Measurements from ENCODE around the gene CES2. TPM values are rescaled to one million over a fixed set of nuclear protein-coding genes. Genes with fewer than 3 reads are reported as not detected.
"Not testable (repeated sequence)": the region's sequence is repeated elsewhere in the genome, so short reads cannot be mapped to it uniquely, and the experiment has no call there.

The CES2 gene
- total RNA-seq, 1 experiment from 2014 or later, result 45.5 TPM

DNA sequence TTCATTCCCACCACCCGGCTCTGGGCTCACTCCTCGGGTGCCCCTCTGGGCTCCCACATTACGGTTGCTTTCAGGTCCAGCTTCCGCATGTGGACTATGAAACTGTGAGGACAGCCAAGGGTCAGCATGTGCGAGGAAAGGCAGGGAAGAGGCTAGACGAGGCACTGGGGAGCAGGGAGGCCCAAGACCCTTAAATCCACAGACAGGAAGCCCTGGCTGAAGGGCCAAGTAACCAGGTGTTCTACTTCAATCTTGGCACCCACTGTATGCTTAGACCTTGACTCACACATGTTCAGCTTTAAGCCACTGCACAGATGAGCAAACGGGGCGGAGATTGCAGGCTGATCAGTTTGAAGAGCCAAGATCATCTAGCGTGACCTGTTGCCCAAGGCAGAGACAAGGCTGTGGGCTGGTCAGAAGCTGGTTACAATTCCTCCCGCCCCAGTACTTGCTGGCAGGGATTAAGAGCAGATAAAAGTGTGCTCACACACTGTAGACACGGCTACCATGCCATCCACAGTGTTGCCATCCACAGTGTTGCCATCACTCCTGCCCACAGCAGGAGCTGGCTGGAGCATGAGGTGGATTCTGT lies 53.0 kb downstream of the CES2 start, which contains the start of gene CES4A:
Gene CES4A (plus strand): TSS at position 393 of the 592 bp plus-strand sequence. CDS start 184 bp downstream, at position 577.
- Mint-ChIP-seq H3K4me3 (ENCODE audit: unreplicated experiment) (no peak within 1 kb of the TSS), H3K27me3 (ENCODE audit: insufficient read depth, unreplicated experiment) (no peaks in the 10 kb centered on the region), H3K36me3 (ENCODE audit: insufficient read depth, unreplicated experiment) (no peaks in the 10 kb centered on the region), H3K4me1 (ENCODE audit: low read depth, unreplicated experiment) (no peaks in the 10 kb centered on the region), H3K9me3 (ENCODE audit: unreplicated experiment) (no peaks in the 10 kb centered on the region), H3K27ac (ENCODE audit: unreplicated experiment) (no peak within 1 kb of the TSS)
- ChIA-PET POLR2A (no interaction called here), CTCF (no interaction called here)
- BruUV-seq (replicated peaks), result no TSS peak
- Histone ChIP-seq H3K36me3 (ENCODE audit: control insufficient read depth, insufficient read depth, low read length) (no peaks in the 10 kb centered on the region), H3K4me3 (ENCODE audit: low read depth, low read length) (no peak within 1 kb of the TSS), H3K4me1 (peaks cover 6% of the 10 kb centered on the region; the same call in 1 of the 2 replicates), H3K27me3 (replicated peaks; ENCODE audit: control insufficient read depth, insufficient read depth, low read length) (no peaks in the 10 kb centered on the region), H3K9me3 (no peaks in the 10 kb centered on the region)
- intact Hi-C loops (cut with micrococcal nuclease; ENCODE audit: unreplicated experiment), result no loop called here
- TF ChIP-seq, protein P1, sequence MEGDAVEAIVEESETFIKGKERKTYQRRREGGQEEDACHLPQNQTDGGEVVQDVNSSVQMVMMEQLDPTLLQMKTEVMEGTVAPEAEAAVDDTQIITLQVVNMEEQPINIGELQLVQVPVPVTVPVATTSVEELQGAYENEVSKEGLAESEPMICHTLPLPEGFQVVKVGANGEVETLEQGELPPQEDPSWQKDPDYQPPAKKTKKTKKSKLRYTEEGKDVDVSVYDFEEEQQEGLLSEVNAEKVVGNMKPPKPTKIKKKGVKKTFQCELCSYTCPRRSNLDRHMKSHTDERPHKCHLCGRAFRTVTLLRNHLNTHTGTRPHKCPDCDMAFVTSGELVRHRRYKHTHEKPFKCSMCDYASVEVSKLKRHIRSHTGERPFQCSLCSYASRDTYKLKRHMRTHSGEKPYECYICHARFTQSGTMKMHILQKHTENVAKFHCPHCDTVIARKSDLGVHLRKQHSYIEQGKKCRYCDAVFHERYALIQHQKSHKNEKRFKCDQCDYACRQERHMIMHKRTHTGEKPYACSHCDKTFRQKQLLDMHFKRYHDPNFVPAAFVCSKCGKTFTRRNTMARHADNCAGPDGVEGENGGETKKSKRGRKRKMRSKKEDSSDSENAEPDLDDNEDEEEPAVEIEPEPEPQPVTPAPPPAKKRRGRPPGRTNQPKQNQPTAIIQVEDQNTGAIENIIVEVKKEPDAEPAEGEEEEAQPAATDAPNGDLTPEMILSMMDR (IDR thresholded peaks at IDR 0.05; ENCODE audit: insufficient read depth in 1 of 2, low read depth in 1 of 2, low read length in 1 of 2, severe bottlenecking in 1 of 2, unreplicated experiment in 1 of 2), result no peak
- peak in 1 of 2 experiments; percentile 38 for DNase-seq

DNA sequence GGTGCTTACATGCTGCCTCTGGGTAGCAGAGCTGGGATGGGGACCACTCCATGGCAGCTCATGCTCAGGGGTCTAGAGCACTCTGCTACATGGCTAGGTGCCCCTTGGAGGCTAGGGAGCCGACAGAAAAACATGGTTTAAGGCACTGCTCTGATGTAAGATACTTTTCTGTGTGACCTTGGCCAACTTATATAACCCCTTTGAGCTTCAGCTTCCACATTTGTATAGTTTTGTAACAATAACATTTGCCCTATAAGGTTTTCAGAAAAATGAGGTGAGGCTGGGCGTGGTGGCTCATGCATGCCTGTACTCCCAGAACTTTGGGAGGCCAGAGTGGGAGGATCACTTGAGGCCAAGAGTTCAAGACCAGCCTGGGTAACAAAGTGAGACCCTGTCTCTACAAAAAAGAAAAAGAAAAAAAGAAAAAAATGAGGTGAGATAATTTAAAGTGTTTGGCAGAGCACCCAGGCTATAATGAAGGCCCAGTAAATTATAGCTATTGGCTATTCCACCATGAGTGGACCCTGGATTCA lies 56.3 kb downstream of the CES2 start:
- BruUV-seq (replicated peaks), result no TSS peak
- H3K4me1 Mint-ChIP-seq (ENCODE audit: low read depth, unreplicated experiment), result no peaks in the 10 kb centered on the region
- peaks cover 12% of the 10 kb centered on the region for H3K4me1 ChIP-seq
- no peaks in the 10 kb centered on the region for H3K27me3 ChIP-seq (replicated peaks; ENCODE audit: control insufficient read depth, insufficient read depth, low read length)
- no peaks in the 10 kb centered on the region for H3K36me3 ChIP-seq (ENCODE audit: control insufficient read depth, insufficient read depth, low read length)
- no peak overlapping the region for H3K4me3 Mint-ChIP-seq (ENCODE audit: unreplicated experiment)
- H3K9me3 Mint-ChIP-seq (ENCODE audit: unreplicated experiment), result no peaks in the 10 kb centered on the region
- POLR2A ChIA-PET, result no interaction called here
- H3K4me3 ChIP-seq (ENCODE audit: low read depth, low read length), result no peak overlapping the region
- intact Hi-C loops (cut with micrococcal nuclease; ENCODE audit: unreplicated experiment), result no loop called here
- CTCF ChIA-PET, result interaction anchor here (1.0 kb wide), 1 partner anchor 13 kb away, joined by 3 read pairs; no protein-coding TSS in a partner anchor
- no peaks in the 10 kb centered on the region for H3K27me3 Mint-ChIP-seq (ENCODE audit: insufficient read depth, unreplicated experiment)
- no peak overlapping the region for H3K27ac Mint-ChIP-seq (ENCODE audit: unreplicated experiment)
- DNase-seq, result no peak
- no peaks in the 10 kb centered on the region for H3K9me3 ChIP-seq
- TF ChIP-seq, protein P1 (IDR thresholded peaks at IDR 0.05; ENCODE audit: insufficient read depth in 1 of 2, low read depth in 1 of 2, low read length in 1 of 2, severe bottlenecking in 1 of 2, unreplicated experiment in 1 of 2), result no peak
- no peaks in the 10 kb centered on the region for H3K36me3 Mint-ChIP-seq (ENCODE audit: insufficient read depth, unreplicated experiment)

DNA sequence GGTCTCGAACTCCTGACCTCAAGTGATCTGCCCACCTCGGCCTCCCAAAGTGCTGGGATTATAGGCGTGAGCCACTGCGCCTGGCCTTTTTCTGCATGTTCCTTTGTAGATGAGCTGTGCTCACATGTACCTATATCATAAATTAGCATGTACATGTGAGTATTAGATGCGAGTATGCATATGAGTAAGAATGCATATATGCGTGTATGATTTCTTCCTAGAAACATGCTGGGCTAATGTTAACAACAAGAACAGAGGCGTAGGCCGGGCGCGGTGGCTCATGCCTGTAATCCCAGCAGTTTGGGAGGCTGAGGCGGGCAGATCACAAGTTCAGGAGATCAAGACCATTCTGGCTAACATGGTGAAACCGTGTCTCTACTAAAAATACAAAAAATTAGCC lies 58.2 kb downstream of the CES2 start:
- H3K4me1 Mint-ChIP-seq (ENCODE audit: low read depth, unreplicated experiment); H3K9me3 Mint-ChIP-seq (ENCODE audit: unreplicated experiment); H3K36me3 ChIP-seq (ENCODE audit: control insufficient read depth, insufficient read depth, low read length); H3K27me3 ChIP-seq (replicated peaks; ENCODE audit: control insufficient read depth, insufficient read depth, low read length); H3K27ac Mint-ChIP-seq (ENCODE audit: unreplicated experiment); H3K27me3 Mint-ChIP-seq (ENCODE audit: insufficient read depth, unreplicated experiment); DNase-seq; intact Hi-C loops (cut with micrococcal nuclease; ENCODE audit: unreplicated experiment); H3K4me3 Mint-ChIP-seq (ENCODE audit: unreplicated experiment); POLR2A ChIA-PET; H3K4me1 ChIP-seq; H3K9me3 ChIP-seq; H3K4me3 ChIP-seq (ENCODE audit: low read depth, low read length); H3K36me3 Mint-ChIP-seq (ENCODE audit: insufficient read depth, unreplicated experiment); BruUV-seq (replicated peaks): not testable (repeated sequence)
- CTCF ChIA-PET, result interaction anchor here (0.7 kb wide), 1 partner anchor 192 kb away, joined by 4 read pairs; no protein-coding TSS in a partner anchor

Other genes starting within 250 kb of the CES2 start
- gene CMTM4, start 238.8 kb upstream of the CES2 start, total RNA-seq (2022), result 106 and 108 TPM in 2 replicates
- 180 and 182 TPM in 2 replicates for gene DYNC1LI2, start 183.9 kb upstream of the CES2 start, total RNA-seq (2022)
- not detected in 2 replicates for gene TERB1, start 133.9 kb upstream of the CES2 start, total RNA-seq (2022)
- gene NAE1, start 104.5 kb upstream of the CES2 start, total RNA-seq (2022), result 141 and 146 TPM in 2 replicates
- gene CA7, start 91.1 kb upstream of the CES2 start, total RNA-seq (2022), result 0.35 and 0.68 TPM in 2 replicates
- gene PDP2, start 55.0 kb upstream of the CES2 start, total RNA-seq (2022), result 37.7 and 44.4 TPM in 2 replicates
- 0.48 and 0.81 TPM in 2 replicates for gene CDH16, start 16.6 kb upstream of the CES2 start, total RNA-seq (2022)
- 0.53 and 1.1 TPM in 2 replicates for gene RRAD, start 10.0 kb upstream of the CES2 start, total RNA-seq (2022)
- gene CIAO2B, start 1.1 kb upstream of the CES2 start, total RNA-seq (2022), result 117 and 119 TPM in 2 replicates
- 0.79 and 0.95 TPM in 2 replicates for gene CES3, start 25.8 kb downstream of the CES2 start, total RNA-seq (2022)
- not detected in 2 replicates for gene CES4A, start 53.1 kb downstream of the CES2 start, total RNA-seq (2022)
- 102 and 108 TPM in 2 replicates for gene CBFB, start 93.6 kb downstream of the CES2 start, total RNA-seq (2022)
- 34.4 and 38.5 TPM in 2 replicates for gene PHAF1, start 174.4 kb downstream of the CES2 start, total RNA-seq (2022)
- gene B3GNT9, start 215.5 kb downstream of the CES2 start, total RNA-seq (2022), result 11.6 and 11.7 TPM in 2 replicates
- gene TRADD, start 224.4 kb downstream of the CES2 start, total RNA-seq (2022), result 16.8 and 18.3 TPM in 2 replicates
- gene FBXL8, start 224.4 kb downstream of the CES2 start, total RNA-seq (2022), result 27.6 and 31.5 TPM in 2 replicates
- gene HSF4, start 229.2 kb downstream of the CES2 start, total RNA-seq (2022), result 39.4 and 52.0 TPM in 2 replicates
- gene NOL3, start 235.0 kb downstream of the CES2 start, total RNA-seq (2022), result 17.4 and 22.4 TPM in 2 replicates
- 22.2 and 28.6 TPM in 2 replicates for gene MATCAP1, start 248.4 kb downstream of the CES2 start, total RNA-seq (2022)

All from Caco-2 (cell line).